ENCODE results near the gene GRIK3.

- TF ChIP-seq YY1 (tag by site-specific recombination; IDR thresholded peaks at IDR 0.05) (no peak), CTCF (tag by site-specific recombination; IDR thresholded peaks at IDR 0.05) (no peak), OVOL3 (tag by site-specific recombination; IDR thresholded peaks at IDR 0.05) (no peak), ZNF148 (tag by site-specific recombination; IDR thresholded peaks at IDR 0.05; ENCODE audit: borderline replicate concordance) (no peak), ZBTB26 (tag by site-specific recombination; optimal IDR thresholded peaks at IDR 0.05) (no peak)
Observed at GRCh38 chr1:36869826-36870225, 164.5 kb downstream of the GRIK3 start.
